Neural cell (in vitro differentiated cells): Measurements from ENCODE around the gene EIF5A.

Experiments
- CTCF ChIP-seq: fragments of 450-650 bp; IDR thresholded peaks from 2 replicates; pipeline ENCODE4 v1.5.1; 2014; ENCODE audit warnings: antibody characterized with exemption, mild to moderate bottlenecking, moderate library complexity; ENCODE audit not compliant: poor library complexity, severe bottlenecking
- POLR2AphosphoS5 ChIP-seq: IDR thresholded peaks from 2 replicates; pipeline ENCODE4 v1.6.1; 2012
- RAD21 ChIP-seq: fragments of 450-650 bp; conservative IDR thresholded peaks from 2 replicates; pipeline ENCODE4 v1.6.1; 2014; ENCODE audit warnings: antibody characterized with exemption, mild to moderate bottlenecking, moderate library complexity

- no peak for TF ChIP-seq POLR2AphosphoS5
- no peak for TF ChIP-seq CTCF
- no peak for TF ChIP-seq RAD21
These were observed 5.1 kb downstream of the EIF5A start for GRCh38 chr17:7312432-7313087.
